ENCODE results near the gene COQ9. TPM values are rescaled to one million over a fixed set of nuclear protein-coding genes. Genes with fewer than 3 reads are reported as not detected.
A peak's percentile ranks its signal among the peaks of the same experiment; 100 is the strongest.

COQ9 gene
- total RNA-seq, 1 experiment from 2014 or later, result 32.9 TPM

- Histone ChIP-seq H3K9ac (ENCODE audit: extremely low read depth, insufficient read length, low read length) (no peak overlapping the region), H2AFZ (ENCODE audit: low read length) (no peak overlapping the region), H3K23me2 (ENCODE audit: insufficient read length, low read depth, low read length, poor library complexity, severe bottlenecking) (peaks cover 16% of the 10 kb centered on the region), H2BK20ac (ENCODE audit: low read depth, low read length, poor library complexity, severe bottlenecking) (no peak overlapping the region), H2BK15ac (ENCODE audit: low read depth, low read length) (no peak overlapping the region), H3K27ac (ENCODE audit: insufficient read length, low read depth, low read length) (no peak overlapping the region), H4K91ac (ENCODE audit: insufficient read length, low read depth, low read length) (no peak overlapping the region), H4K8ac (replicated peaks; ENCODE audit: insufficient read length, low read depth, low read length) (no peak overlapping the region), H3K14ac (ENCODE audit: insufficient read depth, low read length) (no peak overlapping the region), H3K23ac (ENCODE audit: insufficient read length, low read depth, low read length) (no peak overlapping the region), H4K20me1 (ENCODE audit: control insufficient read depth, insufficient read depth, insufficient read length) (no peaks in the 10 kb centered on the region), H2BK5ac (ENCODE audit: insufficient read length, low read length) (no peak overlapping the region), H2BK120ac (ENCODE audit: low read depth, low read length, poor library complexity, severe bottlenecking) (no peak overlapping the region), H3K4me1 (ENCODE audit: insufficient read depth, low read length) (peaks cover 2% of the 10 kb centered on the region; the same call in 1 of the 2 replicates), H2AK5ac (ENCODE audit: insufficient read length, low read length) (no peak overlapping the region), H3K4ac (ENCODE audit: low read depth, low read length) (no peak overlapping the region), H3K56ac (ENCODE audit: insufficient read length, low read depth, low read length) (no peak overlapping the region), H3K79me1 (ENCODE audit: insufficient read depth, low read depth, low read length, poor library complexity, severe bottlenecking) (peaks cover 5% of the 10 kb centered on the region), H3K9me3 (ENCODE audit: control insufficient read depth, low read depth, low read length) (no peaks in the 10 kb centered on the region), H2BK12ac (ENCODE audit: insufficient read length, low read depth, low read length) (no peak overlapping the region), H4K5ac (ENCODE audit: insufficient read length, low read depth, low read length) (no peak overlapping the region), H3T11ph (ENCODE audit: low read length) (no peak overlapping the region), H3K27me3 (ENCODE audit: insufficient read depth, low read length) (no peaks in the 10 kb centered on the region), H3K79me2 (ENCODE audit: insufficient read depth, low read length) (no peaks in the 10 kb centered on the region), H3K18ac (ENCODE audit: insufficient read length, low read depth, low read length) (no peak overlapping the region), H3K4me2 (ENCODE audit: insufficient read depth, insufficient read length, low read length) (no peak overlapping the region)
- Mint-ChIP-seq H3K9me3 (peaks cover 7 to 12% of the 10 kb centered on the region in 2 experiments; a peak in 4 of 5 replicates), H3K27me3 (ENCODE audit: low read depth) (peaks cover 28% of the 10 kb centered on the region), H3K4me1 (peaks cover 27 to 42% of the 10 kb centered on the region in 2 experiments), H3K36me3 (ENCODE audit: insufficient read depth in 1 of 3, low read depth in 3 of 3) (no peaks in the 10 kb centered on the region; a peak in 2 of 7 replicates), H3K4me3 (peak overlapping the region in 1 of 2 experiments; percentile 90; a peak in 4 of 5 replicates), H3K27ac (no peak overlapping the region; a peak in 1 of 7 replicates)
- TF ChIP-seq CTCF (conservative IDR thresholded peaks at IDR 0.05), result no peak
- WGBS (ENCODE audit: extremely low coverage, insufficient read length, low lambda C conversion rate), result no CpG with 5 or more reads among the region's 8 CpGs
- DNase-seq, result no peak
These were observed 37.3 kb downstream of the COQ9 start for GRCh38 chr16:57484515-57485005.

Data from H9 (cell line).